ENCODE measurements around the gene UTY.

GRCh38 chrY:13415556-13415955, 64.3 kb downstream of the UTY start:
- TF ChIP-seq CEBPB (IDR thresholded peaks at IDR 0.05; ENCODE audit: low read depth) (no peak), CTCF (IDR thresholded peaks at IDR 0.05 in 2 of 3, conservative IDR thresholded peaks at IDR 0.05 in 1 of 3; ENCODE audit: borderline replicate concordance in 1 of 3, insufficient read depth in 1 of 3, low read depth in 2 of 3, low read length in 2 of 3) (no peak), SIN3A (IDR thresholded peaks at IDR 0.05; ENCODE audit: low read depth) (no peak), YY1 (IDR thresholded peaks at IDR 0.05; ENCODE audit: extremely low read depth, insufficient replicate concordance, low read depth, low read length) (no peak), RAD21 (IDR thresholded peaks at IDR 0.05; ENCODE audit: low read depth) (no peak), REST (IDR thresholded peaks at IDR 0.05; ENCODE audit: low read depth) (no peak), EZH2 (IDR thresholded peaks at IDR 0.05) (no peak), POLR2AphosphoS5 (IDR thresholded peaks at IDR 0.05; ENCODE audit: low read depth, low read length) (no peak), ZBTB33 (IDR thresholded peaks at IDR 0.05; ENCODE audit: extremely low read depth, insufficient replicate concordance, low read length) (no peak), ELF1 (IDR thresholded peaks at IDR 0.05; ENCODE audit: borderline replicate concordance, low read depth) (no peak), POLR2A (IDR thresholded peaks at IDR 0.05; ENCODE audit: borderline replicate concordance, extremely low read depth, insufficient read depth, insufficient read length) (no peak), ZNF274 (IDR thresholded peaks at IDR 0.05; ENCODE audit: low read depth, low read length) (no peak), ATF3 (IDR thresholded peaks at IDR 0.05) (no peak), JUND (IDR thresholded peaks at IDR 0.05) (no peak)
